ENCODE data around the gene FGFBP1.
"Not testable (repeated sequence)": the region's sequence is repeated elsewhere in the genome, so short reads cannot be mapped to it uniquely, and the experiment has no call there.

Gene FGFBP1

GRCh38 chr4:15929540-15929939 is 9.0 kb downstream of the FGFBP1 start:
- no peaks in the 10 kb centered on the region for H3K9me3 ChIP-seq (ENCODE audit: control insufficient read depth in 2 of 2, low read length in 2 of 2)
- no peak overlapping the region for H3K9ac ChIP-seq (ENCODE audit: low read depth in 1 of 2, low read length in 2 of 2)

GRCh38 chr4:15928883-15929282 is 9.7 kb downstream of the FGFBP1 start:
- no peak overlapping the region for H3K27ac ChIP-seq (ENCODE audit: low read depth in 2 of 2, low read length in 2 of 2)
- no peaks in the 10 kb centered on the region for H3K36me3 ChIP-seq (ENCODE audit: control insufficient read depth in 2 of 2, insufficient read depth in 2 of 2, low read length in 2 of 2)
- H3K9ac ChIP-seq (ENCODE audit: low read depth in 1 of 2, low read length in 2 of 2) = no peak overlapping the region
- no peak overlapping the region for H3K4me3 ChIP-seq (ENCODE audit: low read length in 2 of 2)
- H3K9me3 ChIP-seq (ENCODE audit: control insufficient read depth in 2 of 2, low read length in 2 of 2) = no peaks in the 10 kb centered on the region
- H3K4me1 ChIP-seq (ENCODE audit: control insufficient read depth in 2 of 2, insufficient read depth in 2 of 2, low read length in 2 of 2) = no peaks in the 10 kb centered on the region
- no peaks in the 10 kb centered on the region for H3K27me3 ChIP-seq (ENCODE audit: control insufficient read depth in 2 of 2, insufficient read depth in 2 of 2, low read length in 2 of 2)

More at GRCh38 chr4:15929540-15929939, 9.0 kb downstream of the FGFBP1 start:
- Histone ChIP-seq H3K36me3 (ENCODE audit: control insufficient read depth in 2 of 2, insufficient read depth in 2 of 2, low read length in 2 of 2) (no peaks in the 10 kb centered on the region), H3K4me1 (ENCODE audit: control insufficient read depth in 2 of 2, insufficient read depth in 2 of 2, low read length in 2 of 2) (no peaks in the 10 kb centered on the region), H3K4me3 (ENCODE audit: low read length in 2 of 2) (no peak overlapping the region), H3K27me3 (ENCODE audit: control insufficient read depth in 2 of 2, insufficient read depth in 2 of 2, low read length in 2 of 2) (no peaks in the 10 kb centered on the region), H3K27ac (ENCODE audit: low read depth in 2 of 2, low read length in 2 of 2) (no peak overlapping the region)

- H3K4me1 ChIP-seq (ENCODE audit: control insufficient read depth in 2 of 2, insufficient read depth in 2 of 2, low read length in 2 of 2) = no peaks in the 10 kb centered on the region
- no peak overlapping the region for H3K27ac ChIP-seq (ENCODE audit: low read depth in 2 of 2, low read length in 2 of 2)
- no peak overlapping the region for H3K9ac ChIP-seq (ENCODE audit: low read depth in 1 of 2, low read length in 2 of 2)
- no peaks in the 10 kb centered on the region for H3K36me3 ChIP-seq (ENCODE audit: control insufficient read depth in 2 of 2, insufficient read depth in 2 of 2, low read length in 2 of 2)
- H3K4me3 ChIP-seq (ENCODE audit: low read length in 2 of 2) = no peak overlapping the region
- no peaks in the 10 kb centered on the region for H3K9me3 ChIP-seq (ENCODE audit: control insufficient read depth in 2 of 2, low read length in 2 of 2)
- no peaks in the 10 kb centered on the region for H3K27me3 ChIP-seq (ENCODE audit: control insufficient read depth in 2 of 2, insufficient read depth in 2 of 2, low read length in 2 of 2)
Measured at GRCh38 chr4:15926486-15926885, 12.1 kb downstream of the FGFBP1 start.

- Histone ChIP-seq H3K9me3 (ENCODE audit: control insufficient read depth in 2 of 2, low read length in 2 of 2) (no peaks in the 10 kb centered on the region), H3K27me3 (ENCODE audit: control insufficient read depth in 2 of 2, insufficient read depth in 2 of 2, low read length in 2 of 2) (no peaks in the 10 kb centered on the region), H3K27ac (ENCODE audit: low read depth in 2 of 2, low read length in 2 of 2) (no peak overlapping the region), H3K4me1 (ENCODE audit: control insufficient read depth in 2 of 2, insufficient read depth in 2 of 2, low read length in 2 of 2) (no peaks in the 10 kb centered on the region), H3K4me3 (ENCODE audit: low read length in 2 of 2) (no peak overlapping the region), H3K9ac (ENCODE audit: low read depth in 1 of 2, low read length in 2 of 2) (no peak overlapping the region), H3K36me3 (ENCODE audit: control insufficient read depth in 2 of 2, insufficient read depth in 2 of 2, low read length in 2 of 2) (no peaks in the 10 kb centered on the region)
Measured at GRCh38 chr4:15925830-15926229, 12.7 kb downstream of the FGFBP1 start.

- Histone ChIP-seq H3K9me3 (ENCODE audit: control insufficient read depth in 2 of 2, low read length in 2 of 2) (no peaks in the 10 kb centered on the region), H3K4me3 (ENCODE audit: low read length in 2 of 2) (no peak overlapping the region), H3K9ac (ENCODE audit: low read depth in 1 of 2, low read length in 2 of 2) (no peak overlapping the region), H3K27me3 (ENCODE audit: control insufficient read depth in 2 of 2, insufficient read depth in 2 of 2, low read length in 2 of 2) (no peaks in the 10 kb centered on the region), H3K36me3 (ENCODE audit: control insufficient read depth in 2 of 2, insufficient read depth in 2 of 2, low read length in 2 of 2) (no peaks in the 10 kb centered on the region), H3K27ac (ENCODE audit: low read depth in 2 of 2, low read length in 2 of 2) (no peak overlapping the region), H3K4me1 (ENCODE audit: control insufficient read depth in 2 of 2, insufficient read depth in 2 of 2, low read length in 2 of 2) (peaks cover 0 to 10% of the 10 kb centered on the region in 2 donors)
Measured at GRCh38 chr4:15921592-15921932, 17.0 kb downstream of the FGFBP1 start.

GRCh38 chr4:15920723-15921591 is 17.6 kb downstream of the FGFBP1 start:
- H3K27ac ChIP-seq (ENCODE audit: low read depth in 2 of 2, low read length in 2 of 2) = no peak overlapping the region

GRCh38 chr4:15918484-15919129 is 19.9 kb downstream of the FGFBP1 start:
- Histone ChIP-seq H3K9me3 (ENCODE audit: control insufficient read depth in 2 of 2, low read length in 2 of 2) (no peaks in the 10 kb centered on the region), H3K27me3 (ENCODE audit: control insufficient read depth in 2 of 2, insufficient read depth in 2 of 2, low read length in 2 of 2) (no peaks in the 10 kb centered on the region), H3K4me1 (ENCODE audit: control insufficient read depth in 2 of 2, insufficient read depth in 2 of 2, low read length in 2 of 2) (peaks cover 0 to 10% of the 10 kb centered on the region in 2 donors), H3K27ac (ENCODE audit: low read depth in 2 of 2, low read length in 2 of 2) (peak overlapping the region in 1 of 2 donors; percentile 51), H3K9ac (ENCODE audit: low read depth in 1 of 2, low read length in 2 of 2) (no peak overlapping the region), H3K36me3 (ENCODE audit: control insufficient read depth in 2 of 2, insufficient read depth in 2 of 2, low read length in 2 of 2) (no peaks in the 10 kb centered on the region), H3K4me3 (ENCODE audit: low read length in 2 of 2) (no peak overlapping the region)

More at GRCh38 chr4:15920723-15921591, 17.6 kb downstream of the FGFBP1 start:
- Histone ChIP-seq H3K4me3 (ENCODE audit: low read length in 2 of 2) (no peak overlapping the region), H3K9ac (ENCODE audit: low read depth in 1 of 2, low read length in 2 of 2) (no peak overlapping the region), H3K9me3 (ENCODE audit: control insufficient read depth in 2 of 2, low read length in 2 of 2) (no peaks in the 10 kb centered on the region), H3K27me3 (ENCODE audit: control insufficient read depth in 2 of 2, insufficient read depth in 2 of 2, low read length in 2 of 2) (no peaks in the 10 kb centered on the region), H3K36me3 (ENCODE audit: control insufficient read depth in 2 of 2, insufficient read depth in 2 of 2, low read length in 2 of 2) (no peaks in the 10 kb centered on the region), H3K4me1 (ENCODE audit: control insufficient read depth in 2 of 2, insufficient read depth in 2 of 2, low read length in 2 of 2) (peaks cover 0 to 10% of the 10 kb centered on the region in 2 donors)

- Histone ChIP-seq H3K9me3 (ENCODE audit: control insufficient read depth in 2 of 2, low read length in 2 of 2) (no peaks in the 10 kb centered on the region), H3K9ac (ENCODE audit: low read depth in 1 of 2, low read length in 2 of 2) (no peak overlapping the region), H3K36me3 (ENCODE audit: control insufficient read depth in 2 of 2, insufficient read depth in 2 of 2, low read length in 2 of 2) (no peaks in the 10 kb centered on the region)
Measured at GRCh38 chr4:15917297-15917696, 21.2 kb downstream of the FGFBP1 start.

GRCh38 chr4:15916358-15916757 is 22.2 kb downstream of the FGFBP1 start:
- not testable (repeated sequence) for H3K9me3 ChIP-seq (ENCODE audit: control insufficient read depth in 2 of 2, low read length in 2 of 2); H3K27me3 ChIP-seq (ENCODE audit: control insufficient read depth in 2 of 2, insufficient read depth in 2 of 2, low read length in 2 of 2); H3K4me3 ChIP-seq (ENCODE audit: low read length in 2 of 2); H3K4me1 ChIP-seq (ENCODE audit: control insufficient read depth in 2 of 2, insufficient read depth in 2 of 2, low read length in 2 of 2); H3K9ac ChIP-seq (ENCODE audit: low read depth in 1 of 2, low read length in 2 of 2); H3K27ac ChIP-seq (ENCODE audit: low read depth in 2 of 2, low read length in 2 of 2); H3K36me3 ChIP-seq (ENCODE audit: control insufficient read depth in 2 of 2, insufficient read depth in 2 of 2, low read length in 2 of 2)

More at GRCh38 chr4:15917297-15917696, 21.2 kb downstream of the FGFBP1 start:
- Histone ChIP-seq H3K27me3 (ENCODE audit: control insufficient read depth in 2 of 2, insufficient read depth in 2 of 2, low read length in 2 of 2) (no peaks in the 10 kb centered on the region), H3K27ac (ENCODE audit: low read depth in 2 of 2, low read length in 2 of 2) (no peak overlapping the region), H3K4me1 (ENCODE audit: control insufficient read depth in 2 of 2, insufficient read depth in 2 of 2, low read length in 2 of 2) (peaks cover 0 to 10% of the 10 kb centered on the region in 2 donors), H3K4me3 (ENCODE audit: low read length in 2 of 2) (no peak overlapping the region)

- no peaks in the 10 kb centered on the region for H3K36me3 ChIP-seq (ENCODE audit: control insufficient read depth in 2 of 2, insufficient read depth in 2 of 2, low read length in 2 of 2)
- H3K27ac ChIP-seq (ENCODE audit: low read depth in 2 of 2, low read length in 2 of 2) = no peak overlapping the region
- H3K27me3 ChIP-seq (ENCODE audit: control insufficient read depth in 2 of 2, insufficient read depth in 2 of 2, low read length in 2 of 2) = no peaks in the 10 kb centered on the region
- no peak overlapping the region for H3K9ac ChIP-seq (ENCODE audit: low read depth in 1 of 2, low read length in 2 of 2)
- H3K9me3 ChIP-seq (ENCODE audit: control insufficient read depth in 2 of 2, low read length in 2 of 2) = no peaks in the 10 kb centered on the region
- peaks cover 0 to 10% of the 10 kb centered on the region in 2 donors for H3K4me1 ChIP-seq (ENCODE audit: control insufficient read depth in 2 of 2, insufficient read depth in 2 of 2, low read length in 2 of 2)
- no peak overlapping the region for H3K4me3 ChIP-seq (ENCODE audit: low read length in 2 of 2)
Measured at GRCh38 chr4:15914736-15915135, 23.8 kb downstream of the FGFBP1 start.

All from mucosa of rectum (tissue), 2 donors.